Measurements from ENCODE around the gene HOXB6.

DNA sequence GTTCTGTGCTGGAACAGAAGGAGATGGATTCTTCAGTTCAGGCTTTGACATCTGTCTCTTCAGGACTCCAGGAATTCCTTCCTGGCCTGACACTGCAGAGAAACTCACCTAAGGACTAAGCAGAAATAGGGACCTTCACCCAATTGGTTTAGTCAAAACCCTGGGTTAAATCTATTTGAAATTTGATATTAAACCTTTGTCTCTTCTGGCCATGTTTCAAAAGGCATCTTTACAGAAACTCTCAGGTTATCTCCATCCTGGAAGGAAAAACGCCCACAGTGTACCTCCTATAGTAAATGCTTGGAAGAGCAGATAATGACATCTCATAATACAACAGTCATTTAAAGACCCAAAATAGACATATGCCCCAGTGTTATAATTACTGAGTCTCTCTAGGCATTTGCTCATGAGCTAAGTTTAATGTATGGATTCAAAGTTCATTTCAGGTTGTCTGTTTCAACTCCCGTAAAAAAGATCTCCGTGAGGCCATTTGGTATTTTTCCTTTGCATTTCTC is 21.0 kb downstream of the HOXB6 start:
- TF ChIP-seq CTCF (IDR thresholded peaks at IDR 0.05) (no peak), POLR2A (IDR thresholded peaks at IDR 0.05) (no peak)

Measured in adrenal gland (tissue), 5 donors.